Measurements from ENCODE around the gene SEC24C.
"Not testable (repeated sequence)": the region's sequence is repeated elsewhere in the genome, so short reads cannot be mapped to it uniquely, and the experiment has no call there.

Gene SEC24C

DNA sequence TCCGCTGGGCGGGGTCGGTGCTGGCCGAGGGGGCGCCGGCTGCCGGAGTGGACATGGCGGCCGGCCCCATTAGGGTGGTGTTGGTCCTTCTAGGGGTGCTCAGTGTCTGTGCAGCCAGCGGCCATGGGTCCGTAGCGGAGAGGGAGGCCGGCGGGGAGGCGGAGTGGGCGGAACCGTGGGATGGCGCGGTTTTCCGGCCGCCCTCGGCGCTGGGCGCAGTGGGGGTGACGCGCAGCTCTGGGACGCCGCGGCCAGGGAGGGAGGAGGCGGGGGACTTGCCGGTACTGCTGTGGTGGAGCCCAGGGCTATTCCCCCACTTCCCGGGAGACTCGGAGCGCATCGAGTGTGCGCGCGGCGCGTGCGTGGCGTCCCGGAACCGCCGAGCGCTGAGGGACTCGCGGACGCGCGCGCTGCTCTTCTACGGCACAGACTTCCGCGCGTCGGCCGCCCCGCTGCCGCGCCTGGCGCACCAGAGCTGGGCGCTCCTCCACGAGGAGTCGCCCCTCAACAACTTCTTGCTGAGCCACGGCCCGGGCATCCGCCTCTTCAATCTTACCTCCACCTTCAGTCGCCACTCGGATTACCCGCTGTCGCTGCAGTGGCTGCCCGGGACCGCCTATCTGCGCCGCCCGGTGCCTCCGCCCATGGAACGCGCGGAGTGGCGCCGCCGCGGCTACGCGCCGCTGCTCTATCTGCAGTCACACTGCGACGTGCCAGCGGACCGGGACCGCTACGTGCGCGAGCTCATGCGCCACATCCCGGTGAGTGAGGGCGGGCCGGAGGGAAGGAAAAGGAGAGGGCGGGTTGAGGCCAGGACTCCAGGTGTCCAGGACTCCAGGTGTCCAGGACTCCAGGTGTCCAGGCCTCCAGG lies 28.3 kb downstream of the SEC24C start:
- peak; percentile 39 to 52 for DNase-seq (ENCODE audit: low read depth in 2 of 2)

DNA sequence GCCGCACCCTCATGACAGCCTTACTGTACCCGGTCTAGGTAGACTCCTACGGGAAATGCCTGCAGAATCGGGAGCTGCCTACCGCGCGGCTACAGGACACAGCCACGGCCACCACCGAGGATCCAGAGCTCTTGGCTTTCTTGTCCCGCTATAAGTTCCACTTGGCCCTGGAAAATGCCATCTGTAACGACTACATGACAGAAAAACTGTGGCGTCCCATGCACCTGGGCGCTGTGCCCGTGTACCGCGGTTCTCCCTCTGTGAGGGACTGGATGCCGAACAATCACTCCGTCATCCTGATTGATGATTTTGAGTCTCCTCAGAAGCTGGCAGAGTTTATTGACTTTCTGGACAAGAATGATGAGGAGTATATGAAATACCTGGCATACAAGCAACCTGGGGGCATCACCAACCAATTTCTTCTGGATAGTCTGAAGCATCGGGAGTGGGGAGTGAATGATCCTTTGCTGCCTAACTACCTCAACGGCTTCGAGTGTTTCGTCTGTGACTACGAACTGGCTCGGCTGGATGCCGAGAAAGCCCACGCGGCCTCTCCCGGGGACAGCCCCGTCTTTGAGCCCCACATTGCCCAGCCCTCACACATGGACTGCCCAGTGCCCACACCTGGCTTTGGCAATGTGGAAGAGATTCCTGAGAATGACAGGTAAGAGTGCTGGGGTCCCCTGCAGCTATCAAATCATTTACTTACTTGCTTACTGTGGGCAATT lies 29.1 kb downstream of the SEC24C start:
- no peak for DNase-seq (ENCODE audit: low read depth in 2 of 2)

DNA sequence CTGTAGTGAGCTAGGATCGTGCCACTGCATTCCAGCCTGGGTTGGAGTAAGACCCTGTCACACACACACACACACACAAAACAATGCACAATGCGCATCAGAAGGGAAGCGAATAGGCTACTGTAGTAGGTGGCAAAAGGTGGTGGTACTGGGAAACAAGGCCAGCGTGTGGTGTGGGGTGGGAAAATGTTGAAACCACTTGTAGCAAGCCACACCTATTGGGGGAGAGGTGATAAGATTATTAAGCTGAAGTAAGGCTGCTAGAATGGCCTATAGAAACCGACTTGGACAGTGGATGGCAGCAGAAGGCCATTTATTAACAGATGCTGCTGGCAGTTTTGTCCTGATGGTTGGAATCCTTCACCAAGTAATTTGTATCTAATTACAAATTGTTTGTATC lies 30.5 kb downstream of the SEC24C start:
- no peak for DNase-seq (ENCODE audit: low read depth in 2 of 2)

DNA sequence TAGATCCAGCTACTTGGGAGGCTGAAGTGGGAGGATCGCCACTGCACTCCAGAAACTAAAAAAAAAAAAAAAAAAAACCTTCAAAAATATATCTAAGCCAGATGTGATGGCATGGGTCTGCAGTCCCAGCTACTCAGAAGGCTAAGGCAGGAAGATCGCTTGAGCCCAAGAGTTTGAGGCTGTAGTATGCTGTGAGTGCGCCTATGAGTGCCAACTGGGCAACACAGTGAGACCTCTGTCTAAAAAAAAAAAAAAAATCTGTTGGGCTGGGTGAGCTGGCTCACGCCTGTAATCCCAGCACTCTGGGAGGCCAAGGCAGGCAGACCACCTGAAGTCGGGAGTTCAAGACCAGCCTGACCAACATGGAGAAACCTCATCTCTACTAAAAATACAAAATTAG lies 34.8 kb downstream of the SEC24C start:
- no peak for DNase-seq (ENCODE audit: low read depth in 2 of 2)

DNA sequence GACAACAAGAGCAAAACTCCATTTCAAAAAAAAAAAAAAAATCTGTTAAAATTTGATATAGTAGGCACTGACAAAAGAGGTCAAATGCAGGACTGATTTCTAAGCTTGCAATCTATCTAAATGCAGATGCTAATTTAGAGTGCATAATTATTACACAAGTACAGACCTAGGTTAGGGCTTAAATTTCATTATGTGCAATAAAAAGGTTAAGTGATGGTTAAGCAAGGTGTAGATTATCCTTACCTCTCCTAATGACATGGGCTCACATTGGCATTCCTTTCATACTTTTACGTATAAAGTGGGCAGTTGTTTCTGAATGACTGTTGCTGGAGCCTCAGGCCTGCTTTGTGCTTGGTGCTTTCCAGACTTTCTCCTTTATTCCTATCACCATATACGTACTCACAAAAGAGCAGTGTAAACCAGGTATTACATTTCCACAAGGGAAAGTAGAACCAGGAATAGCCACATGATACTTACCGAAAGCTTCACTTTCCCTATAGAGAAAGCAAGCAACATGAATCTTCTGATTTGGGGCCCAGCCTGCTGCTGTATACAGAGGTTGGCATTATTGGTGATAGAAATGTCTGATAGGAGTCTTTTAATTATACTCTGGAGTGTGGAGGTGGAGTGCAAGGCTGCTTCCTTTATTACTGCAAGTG lies 35.5 kb downstream of the SEC24C start:
- DNase-seq (ENCODE audit: low read depth in 2 of 2), result no peak

DNA sequence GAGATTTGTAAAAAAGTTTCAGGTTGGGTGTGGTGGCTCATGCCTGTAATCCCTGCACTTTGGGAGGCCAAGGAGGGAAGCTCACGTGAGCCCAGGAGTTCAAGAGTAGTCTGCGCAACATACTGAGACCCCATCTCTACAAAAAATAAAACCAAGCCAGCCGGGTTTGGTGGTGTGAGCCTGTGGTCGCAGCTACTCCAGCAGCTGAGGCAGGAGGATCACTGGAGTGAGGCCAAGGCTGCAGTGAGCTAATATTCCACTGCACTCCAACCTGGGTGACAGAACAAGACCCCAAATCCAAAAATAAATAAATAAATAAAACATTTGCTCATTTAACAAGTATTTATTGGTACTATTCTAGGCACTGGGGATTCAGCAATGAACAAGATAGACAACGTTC lies 36.1 kb downstream of the SEC24C start:
- no peak for DNase-seq (ENCODE audit: low read depth in 2 of 2)

DNA sequence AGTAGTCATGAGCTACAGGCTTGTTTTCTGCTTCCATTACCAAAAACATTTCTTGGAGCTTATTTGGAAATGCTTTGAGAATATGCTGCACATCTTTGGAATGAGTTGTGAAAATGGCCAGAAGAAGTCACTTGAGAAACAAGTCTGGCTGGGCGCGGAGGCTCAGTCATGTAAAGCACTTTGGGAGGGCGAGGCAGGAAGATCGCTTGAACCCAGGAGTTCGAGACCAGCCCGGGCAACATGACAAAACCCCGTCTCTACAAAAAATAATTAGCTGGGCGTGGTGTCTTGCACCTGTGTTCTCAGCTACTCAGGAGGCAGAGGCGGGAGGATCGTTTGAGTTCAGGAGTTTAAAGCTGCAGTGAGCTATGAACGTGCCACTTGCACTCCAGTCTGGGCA lies 36.8 kb downstream of the SEC24C start:
- DNase-seq (ENCODE audit: low read depth in 2 of 2), result no peak

DNA sequence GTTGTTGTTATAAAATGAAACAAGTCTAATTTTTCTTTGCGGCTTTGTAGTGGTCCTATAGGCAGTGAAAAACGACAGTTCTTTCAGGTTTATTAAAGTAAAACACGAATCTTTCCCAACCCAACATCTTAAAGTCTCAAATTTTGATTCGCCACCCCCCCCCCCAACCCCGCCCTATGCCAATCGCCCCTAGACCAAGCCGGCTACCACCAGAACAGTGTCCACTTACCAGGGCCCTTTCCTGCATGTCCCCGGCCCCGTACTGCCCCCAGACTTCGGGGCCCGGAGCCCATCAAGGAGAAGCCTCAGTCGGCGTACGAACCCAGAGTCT lies 37.3 kb downstream of the SEC24C start:
- no peak for DNase-seq (ENCODE audit: low read depth in 2 of 2)

DNA sequence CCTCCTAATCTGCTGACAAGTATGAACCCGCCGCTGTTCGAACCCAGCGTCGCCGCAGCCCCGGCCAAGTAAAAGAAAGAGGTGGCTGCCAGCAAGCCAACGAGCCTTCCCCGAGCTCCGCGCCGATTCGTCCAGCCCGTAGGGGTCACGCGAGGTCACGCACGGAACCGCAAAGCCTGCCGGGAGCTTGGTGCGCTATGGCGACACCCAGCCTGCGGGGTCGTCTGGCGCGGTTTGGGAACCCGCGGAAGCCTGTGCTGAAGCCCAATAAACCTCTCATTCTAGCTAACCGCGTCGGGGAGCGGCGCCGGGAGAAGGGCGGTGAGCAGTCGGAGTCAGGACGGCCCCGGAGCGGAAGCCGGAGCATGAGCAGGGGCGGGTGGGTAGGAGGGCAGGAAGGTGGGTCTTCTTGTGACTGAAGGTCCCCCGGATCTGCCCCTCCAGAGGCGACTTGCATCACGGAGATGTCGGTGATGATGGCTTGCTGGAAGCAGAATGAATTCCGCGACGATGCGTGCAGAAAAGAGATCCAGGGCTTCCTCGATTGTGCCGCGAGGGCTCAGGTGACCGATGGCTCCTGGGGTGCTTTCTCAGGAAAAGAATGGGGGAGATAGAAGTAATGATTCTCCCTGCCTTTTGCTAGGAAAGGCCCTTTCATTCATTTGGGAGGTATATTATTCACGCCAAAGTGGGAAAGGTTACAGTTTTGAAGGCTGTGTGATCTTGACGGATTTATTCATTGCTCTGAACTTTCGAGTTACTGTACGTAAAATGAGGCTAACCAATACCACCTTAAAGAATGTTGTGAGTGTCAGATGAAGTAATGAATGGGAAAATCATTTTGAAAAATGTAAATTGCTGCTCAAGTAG lies 37.9 kb downstream of the SEC24C start, which contains the start of gene CHCHD1:
CHCHD1 (plus strand) TSS at position 170 of the 870 bp plus-strand sequence; CDS start at position 198, 28 bp downstream.
- peak; percentile 67 to 77 for DNase-seq (ENCODE audit: low read depth in 2 of 2)

DNA sequence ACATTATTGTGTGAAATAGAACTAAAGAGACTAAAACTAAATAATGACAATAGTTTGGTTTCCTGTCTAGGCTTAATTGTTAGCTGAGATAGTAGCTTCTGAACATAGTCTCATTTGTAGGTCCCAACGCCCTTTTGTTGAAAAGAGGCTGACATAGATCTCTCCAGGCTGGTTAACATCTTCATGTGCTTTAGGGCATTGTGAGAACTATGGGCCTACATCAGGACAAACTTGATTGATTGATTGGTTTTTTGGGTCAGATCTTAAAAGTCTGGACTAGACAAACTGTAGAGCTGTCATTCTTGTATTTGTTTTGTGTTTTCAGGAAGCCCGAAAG lies 38.5 kb downstream of the SEC24C start:
- no peak for DNase-seq (ENCODE audit: low read depth in 2 of 2)

DNA sequence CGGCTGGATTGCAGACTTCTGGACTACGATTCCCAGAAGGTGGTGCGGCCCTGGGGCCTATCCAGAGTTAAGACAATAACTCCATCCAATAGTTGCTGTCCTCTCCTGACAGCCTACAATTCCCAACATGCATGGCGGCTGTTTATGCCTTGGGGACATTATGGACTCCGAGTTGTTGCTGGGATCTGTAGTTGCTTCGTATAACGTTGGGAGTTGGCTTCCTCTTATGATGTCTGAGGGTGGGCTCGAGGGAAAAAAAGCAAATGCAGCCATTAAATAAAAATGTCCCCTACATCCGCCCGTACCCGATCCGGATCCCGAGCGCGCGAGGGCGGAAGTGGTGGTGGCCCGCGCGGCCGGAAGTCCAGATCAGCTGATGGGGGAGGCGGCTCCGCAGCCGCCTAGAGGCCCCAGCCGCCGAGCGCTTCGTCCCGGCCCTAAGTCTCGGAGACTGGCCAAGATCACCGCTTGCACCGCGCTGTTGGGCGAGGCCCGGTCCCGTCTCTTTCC lies 41.1 kb downstream of the SEC24C start, which contains the start of gene ZSWIM8:
ZSWIM8 (plus strand) TSS at position 396 of the 510 bp plus-strand sequence. CDS start 273 bp downstream, outside the sequence.
- DNase-seq (ENCODE audit: low read depth in 2 of 2), result peak; percentile 50 to 60

DNA sequence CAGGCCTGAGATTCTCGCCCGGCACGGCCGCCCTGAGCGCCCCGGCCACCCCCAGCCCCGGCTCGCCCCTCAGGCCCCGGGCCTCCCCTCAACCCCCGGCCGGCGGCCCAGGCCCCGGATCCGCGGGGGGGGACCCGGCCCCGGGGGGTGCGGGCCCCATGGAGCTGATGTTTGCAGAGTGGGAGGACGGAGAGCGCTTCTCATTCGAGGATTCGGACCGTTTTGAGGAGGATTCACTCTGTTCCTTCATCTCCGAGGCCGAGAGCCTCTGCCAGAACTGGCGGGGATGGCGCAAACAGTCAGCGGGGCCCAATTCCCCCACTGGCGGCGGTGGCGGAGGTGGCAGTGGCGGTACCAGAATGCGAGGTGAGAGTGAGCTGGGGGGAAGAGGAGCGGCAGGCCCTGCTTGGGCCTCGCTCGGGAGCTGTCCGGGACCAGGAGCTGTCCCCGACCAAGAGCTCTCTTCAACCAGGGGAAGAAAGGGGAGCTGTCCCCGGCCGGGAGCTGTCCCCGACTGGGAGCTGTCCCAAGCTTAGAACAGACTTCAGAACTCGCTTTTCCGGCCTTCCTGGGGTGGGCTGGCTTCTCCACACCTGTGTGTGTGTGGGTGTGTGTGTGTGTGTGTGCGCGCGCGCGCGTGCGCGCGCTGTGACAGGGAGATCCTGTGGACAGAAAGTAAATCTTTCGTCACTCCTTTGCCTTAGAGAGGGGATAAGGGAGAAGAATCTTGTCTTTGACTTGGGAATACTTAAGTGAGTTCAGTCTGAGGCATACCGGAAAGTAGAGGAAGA lies 41.7 kb downstream of the SEC24C start:
- no peak for DNase-seq (ENCODE audit: low read depth in 2 of 2)

DNA sequence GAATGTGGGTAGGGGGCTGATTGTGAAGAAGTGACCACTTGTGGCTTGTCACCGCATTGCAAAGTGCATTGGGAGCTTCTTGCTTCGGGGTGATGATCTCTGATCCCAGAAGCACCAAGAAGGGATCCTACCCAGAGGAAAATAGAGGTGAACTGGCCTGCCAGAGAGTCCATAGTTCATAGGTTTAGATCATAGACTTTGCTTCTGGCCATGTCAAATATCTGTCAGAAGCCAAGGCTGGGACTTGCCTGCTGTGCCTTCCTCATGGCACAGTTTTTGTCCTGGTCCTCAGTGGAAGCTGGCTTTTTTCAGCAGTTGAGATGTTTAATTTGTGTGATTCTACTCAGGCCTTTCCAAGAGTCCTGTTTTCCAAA lies 42.3 kb downstream of the SEC24C start:
- DNase-seq (ENCODE audit: low read depth in 2 of 2), result no peak

DNA sequence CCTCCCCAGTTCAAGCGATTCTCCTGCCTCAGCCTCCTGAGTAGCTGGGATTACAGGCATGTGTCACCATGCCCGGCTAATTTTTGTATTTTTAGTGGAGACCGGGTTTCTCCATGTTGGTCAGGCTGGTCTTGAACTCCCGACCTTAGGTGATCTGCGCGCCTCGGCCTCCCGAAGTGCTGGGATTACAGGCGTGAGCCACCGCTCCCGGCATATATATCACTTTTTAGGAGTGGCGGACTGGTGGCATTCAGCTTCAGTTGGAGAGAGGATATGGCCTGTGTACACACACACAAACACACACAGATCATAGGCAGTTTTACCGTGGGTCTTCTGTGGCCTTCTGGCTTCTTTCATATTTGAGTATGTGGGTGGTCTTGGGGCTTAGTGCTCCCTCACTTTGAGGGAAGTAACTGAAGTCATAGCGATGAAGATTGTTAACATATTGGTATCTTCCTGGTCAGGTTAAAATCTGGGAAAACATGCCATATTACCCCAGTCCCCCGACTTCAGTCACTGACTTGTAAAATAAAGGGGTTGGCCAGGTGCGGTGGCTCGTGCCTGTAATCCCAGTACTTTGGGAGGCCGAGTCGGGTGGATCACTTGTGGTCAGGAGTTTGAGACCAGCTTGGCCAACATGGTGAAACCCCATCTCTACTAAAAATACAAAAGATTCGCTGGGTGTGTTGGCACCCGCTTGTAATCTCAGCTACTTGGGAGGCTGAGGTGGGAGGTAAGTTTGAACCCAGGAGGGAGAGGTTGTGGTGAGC lies 43.0 kb downstream of the SEC24C start:
- not testable (repeated sequence) for DNase-seq (ENCODE audit: low read depth in 2 of 2)

DNA sequence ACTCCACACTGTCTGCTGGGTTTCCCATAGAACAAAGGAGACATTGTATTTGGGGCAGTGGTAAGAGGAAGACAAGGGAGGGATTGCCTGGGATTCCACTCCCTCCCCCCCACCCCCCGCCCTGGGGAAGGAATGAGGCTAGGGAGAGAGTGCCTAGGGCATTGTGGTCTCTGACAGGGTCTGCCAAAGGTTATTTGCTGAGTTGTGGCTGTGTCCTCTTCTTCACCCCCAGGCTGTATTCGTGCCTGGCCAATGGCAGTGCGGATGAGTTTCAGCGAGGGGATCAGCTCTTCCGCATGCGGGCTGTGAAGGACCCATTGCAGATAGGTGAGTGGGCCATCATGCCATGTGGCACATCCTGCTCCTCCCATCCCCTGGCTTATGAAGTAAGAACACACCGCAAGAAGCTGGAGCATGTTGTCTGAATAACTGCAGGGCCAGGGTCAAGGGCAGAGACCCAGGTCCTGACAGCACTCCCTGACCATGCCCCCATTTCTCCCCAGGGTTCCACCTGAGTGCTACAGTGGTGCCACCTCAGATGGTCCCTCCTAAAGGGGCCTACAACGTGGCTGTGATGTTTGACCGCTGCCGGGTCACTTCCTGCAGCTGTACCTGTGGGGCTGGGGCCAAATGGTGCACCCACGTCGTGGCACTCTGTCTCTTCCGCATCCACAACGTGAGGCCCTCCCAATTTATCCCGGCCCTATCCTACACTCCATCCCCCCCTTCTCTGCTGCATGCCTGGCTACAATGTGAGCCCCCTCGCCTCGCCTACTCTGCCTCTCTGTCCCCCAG lies 44.9 kb downstream of the SEC24C start:
- no peak for DNase-seq (ENCODE audit: low read depth in 2 of 2)

DNA sequence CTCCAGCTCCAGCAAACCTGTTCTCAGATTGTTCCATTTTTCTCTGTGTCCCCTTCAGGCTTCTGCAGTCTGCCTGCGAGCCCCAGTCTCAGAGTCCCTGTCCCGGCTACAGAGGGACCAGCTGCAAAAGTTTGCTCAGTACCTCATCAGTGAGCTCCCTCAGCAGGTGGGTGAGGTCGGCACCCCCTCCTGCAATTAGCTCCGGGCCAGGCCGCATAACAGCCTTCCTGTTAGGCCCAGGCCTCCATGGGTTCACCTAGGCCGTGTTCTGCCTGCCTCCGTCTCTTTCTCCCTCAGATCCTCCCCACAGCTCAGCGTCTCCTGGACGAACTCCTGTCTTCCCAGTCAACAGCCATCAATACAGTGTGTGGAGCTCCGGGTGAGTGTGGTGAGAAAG lies 45.5 kb downstream of the SEC24C start:
- no peak for DNase-seq (ENCODE audit: low read depth in 2 of 2)

DNA sequence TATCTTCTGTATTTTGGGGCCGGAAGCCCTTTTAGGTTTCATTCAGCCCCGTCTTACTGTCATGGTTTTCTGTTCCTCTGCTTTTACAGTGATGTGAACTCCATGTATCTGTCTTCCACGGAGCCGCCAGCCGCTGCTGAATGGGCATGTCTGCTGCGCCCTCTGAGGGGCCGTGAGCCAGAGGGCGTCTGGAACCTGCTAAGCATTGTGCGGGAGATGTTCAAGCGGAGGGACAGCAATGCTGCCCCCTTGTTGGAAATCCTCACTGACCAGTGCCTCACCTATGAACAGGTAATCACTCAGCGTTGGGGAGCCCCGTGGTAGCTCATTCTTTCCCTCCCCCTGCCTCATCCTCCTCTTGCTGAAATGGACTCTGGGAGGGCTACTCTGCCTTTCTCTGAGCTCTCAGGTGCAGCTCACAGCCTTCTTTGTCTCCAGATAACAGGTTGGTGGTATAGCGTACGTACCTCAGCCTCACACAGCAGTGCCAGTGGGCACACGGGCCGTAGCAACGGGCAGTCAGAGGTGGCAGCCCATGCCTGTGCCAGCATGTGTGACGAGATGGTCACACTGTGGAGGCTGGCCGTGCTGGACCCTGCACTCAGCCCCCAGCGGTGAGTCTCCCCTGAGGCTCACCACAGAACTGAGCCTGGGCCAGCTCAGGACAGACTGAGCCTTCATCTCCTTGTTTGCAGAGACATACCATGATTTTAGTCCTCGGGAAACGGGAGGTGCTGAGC lies 46.9 kb downstream of the SEC24C start:
- no peak for DNase-seq (ENCODE audit: low read depth in 2 of 2)

DNA sequence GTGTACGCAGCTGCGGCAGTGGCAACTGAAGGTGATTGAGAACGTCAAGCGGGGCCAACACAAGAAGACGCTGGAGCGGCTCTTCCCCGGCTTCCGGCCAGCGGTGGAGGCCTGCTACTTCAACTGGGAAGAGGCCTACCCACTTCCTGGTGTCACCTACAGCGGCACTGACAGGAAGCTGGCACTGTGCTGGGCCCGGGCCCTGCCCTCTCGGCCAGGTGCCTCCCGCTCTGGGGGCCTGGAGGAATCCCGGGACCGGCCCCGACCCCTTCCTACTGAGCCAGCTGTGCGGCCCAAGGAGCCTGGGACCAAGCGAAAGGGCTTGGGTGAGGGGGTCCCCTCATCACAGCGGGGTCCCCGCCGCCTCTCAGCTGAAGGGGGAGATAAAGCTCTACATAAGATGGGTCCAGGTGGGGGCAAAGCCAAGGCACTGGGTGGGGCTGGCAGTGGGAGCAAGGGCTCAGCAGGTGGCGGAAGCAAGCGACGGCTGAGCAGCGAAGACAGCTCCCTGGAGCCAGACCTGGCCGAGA lies 47.8 kb downstream of the SEC24C start:
- DNase-seq (ENCODE audit: low read depth in 2 of 2), result no peak

Measured in stimulated activated CD4-positive, alpha-beta T cell treated with anti-CD3 and anti-CD28 coated beads, Interleukin-1b, Interleukin-23, amount 100 ng/mL, for 1 hour (primary cell).